HepG2 (cell line): Measurements from ENCODE around the gene MRPS21. TPM values are rescaled to one million over a fixed set of nuclear protein-coding genes. Genes with fewer than 3 reads are reported as not detected.
A peak's percentile ranks its signal among the peaks of the same experiment; 100 is the strongest.

Experiments
- ATAC-seq: fragments of 200-7000 bp; cut with Tn5 transposase; 3 replicates; pipeline ENCODE4 v1.9.1; 2020; ENCODE audit warnings: mild to moderate bottlenecking, moderate library complexity
- BruUV-seq: library from RNA; stranded (reverse); fragments of 400-500 nt; replicated peaks from 2 replicates; lab custom pipeline; 2021; lab: Mats Ljungman, UMichigan
- CTCF ChIA-PET: fragments of 300-600 bp; formaldehyde crosslinking; extraction: SDS; loops from one replicate; lab custom pipeline; 2021; ENCODE audit warnings: low total read pairs, inconsistent platforms, low intra/inter-chr PET ratio; lab: Yijun Ruan, JAX
- POLR2A ChIA-PET: fragments of 350-600 bp; sonication (Branson Sonifier 250); formaldehyde crosslinking; loops from one replicate; lab custom pipeline; 2020; ENCODE audit warnings: antibody characterized with exemption, inconsistent platforms; lab: Yijun Ruan, JAX
- DNase-seq: peaks from one replicate; pipeline ENCODE4 v3.0.0-alpha.2; 2015; ENCODE audit warnings: low spot score
- FAIRE-seq: peaks from 3 replicates; lab custom pipeline; 2011; peaks lifted over from hg19 to GRCh38; lab: Jason Lieb, UNC
- H2AFZ ChIP-seq: one replicate; pipeline ENCODE4 v1.6.1; 2011; ENCODE audit warnings: low read length, inconsistent platforms
- H3K27ac ChIP-seq: fragments of 300-600 bp; 3 replicates; pipeline ENCODE4 v1.8.0; 2011; ENCODE audit warnings: mixed run types, mild to moderate bottlenecking, mixed read lengths, low read length, inconsistent platforms; ENCODE audit not compliant: insufficient read depth; ENCODE audit errors: extremely low read length
- H3K27me3 ChIP-seq, 2 experiments: fragments of 200-600 bp in 1 of 2; 2 replicates in 1 of 2; 3 replicates in 1 of 2; pipeline versions ENCODE4 v1.6.0 to v1.8.0; 2011; ENCODE audit warnings: low read length in 2 of 2, mild to moderate bottlenecking in 2 of 2, moderate library complexity in 2 of 2, inconsistent platforms in 1 of 2; ENCODE audit not compliant: insufficient read depth in 2 of 2, control insufficient read depth in 1 of 2
- H3K36me3 ChIP-seq, 2 experiments: fragments of 200-600 bp in 1 of 2; replicated peaks in 1 of 2; 2 replicates in 1 of 2; 3 replicates in 1 of 2; pipeline versions ENCODE4 v1.5.1 to v1.8.0; 2011; ENCODE audit warnings: low read length in 2 of 2, inconsistent platforms in 1 of 2; ENCODE audit not compliant: insufficient read depth in 2 of 2, control insufficient read depth in 1 of 2
- H3K4me1 ChIP-seq: 2 replicates; pipeline ENCODE4 v1.5.1; 2012; ENCODE audit warnings: low read length, inconsistent platforms; ENCODE audit not compliant: insufficient read depth
- H3K4me2 ChIP-seq: 2 replicates; pipeline ENCODE4 v1.6.0; 2011; ENCODE audit warnings: low read depth, low read length, inconsistent platforms
- H3K4me3 ChIP-seq, 3 experiments: fragments of 200-600 bp in 1 of 3; sonication (generic), shearing (Covaris generic) in 1 of 3; replicated peaks in 1 of 3; 2 replicates each; pipeline ENCODE4 v1.5.1; 2011 to 2016; ENCODE audit warnings: low read length in 3 of 3, inconsistent platforms in 2 of 3, low read depth in 2 of 3, mild to moderate bottlenecking in 2 of 3, control low read depth in 1 of 3, mixed read lengths in 1 of 3; ENCODE audit not compliant: insufficient read depth in 1 of 3
- H3K79me2 ChIP-seq: one replicate; pipeline ENCODE4 v1.6.1; 2011; ENCODE audit warnings: low read length, inconsistent platforms; ENCODE audit not compliant: insufficient read depth
- H3K9ac ChIP-seq: 2 replicates; pipeline ENCODE4 v1.6.0; 2011; ENCODE audit warnings: mild to moderate bottlenecking, low read depth, low read length, inconsistent platforms; ENCODE audit not compliant: insufficient read depth
- H3K9me3 ChIP-seq: 2 replicates; pipeline ENCODE4 v1.5.1; 2012; ENCODE audit warnings: mild to moderate bottlenecking, low read length
- H4K20me1 ChIP-seq: 2 replicates; pipeline ENCODE4 v1.6.0; 2011; ENCODE audit warnings: inconsistent platforms, mild to moderate bottlenecking, low read length, moderate library complexity; ENCODE audit not compliant: insufficient read depth
- CTCF ChIP-seq: sonication (generic); formaldehyde crosslinking; IDR thresholded peaks from 2 replicates; pipeline ENCODE4 v1.5.0; 2020; ENCODE audit warnings: mild to moderate bottlenecking, missing genetic modification reagents, moderate library complexity
- FOSL1 ChIP-seq: sonication (generic); formaldehyde crosslinking; IDR thresholded peaks from 2 replicates; pipeline ENCODE4 v1.9.0; 2021; ENCODE audit warnings: missing genetic modification reagents, borderline replicate concordance
- KDM2A ChIP-seq: sonication (generic); formaldehyde crosslinking; IDR thresholded peaks from 2 replicates; pipeline ENCODE4 v1.4.0; 2020; ENCODE audit warnings: low read depth, missing genetic modification reagents, borderline replicate concordance
- PHF5A ChIP-seq: IDR thresholded peaks from one replicate; pipeline ENCODE4 v1.6.1; 2018; ENCODE audit warnings: low read depth, missing genetic modification reagents; ENCODE audit not compliant: unreplicated experiment
- SAP130 ChIP-seq: IDR thresholded peaks from 2 replicates; pipeline ENCODE4 v1.6.1; 2016; ENCODE audit warnings: low read depth
- SOX6 ChIP-seq, 2 experiments: fragments of 450-650 bp in 1 of 2; sonication (generic) in 1 of 2; formaldehyde crosslinking in 1 of 2; IDR thresholded peaks; 2 replicates each; pipeline versions ENCODE4 v1.4.0 to v1.6.1; 2017 to 2020; ENCODE audit warnings: antibody characterized with exemption in 1 of 2, mild to moderate bottlenecking in 1 of 2, missing genetic modification reagents in 1 of 2
- TEAD3 ChIP-seq: optimal IDR thresholded peaks from 2 replicates; pipeline ENCODE3; 2016; ENCODE audit warnings: borderline replicate concordance
- XBP1 ChIP-seq: sonication (generic); formaldehyde crosslinking; IDR thresholded peaks from 2 replicates; pipeline ENCODE4 v1.5.0; 2020; ENCODE audit warnings: missing genetic modification reagents
- ZFY ChIP-seq: sonication (generic); formaldehyde crosslinking; IDR thresholded peaks from 2 replicates; pipeline ENCODE4 v1.4.0; 2020; ENCODE audit warnings: missing genetic modification reagents
- ZMYM3 ChIP-seq: sonication (generic); formaldehyde crosslinking; IDR thresholded peaks from 2 replicates; pipeline ENCODE4 v1.5.1; 2020; ENCODE audit warnings: mild to moderate bottlenecking, missing genetic modification reagents
- WGBS: methylation state at CpG from one replicate; pipeline ENCODE4 v1.1.6; 2017; ENCODE audit warnings: low lambda C conversion rate; 5-methylcytosine and 5-hydroxymethylcytosine counted together
- in situ Hi-C: cut with HindIII; loops from 2 replicates; pipeline ENCODE4 v1.10.0; 2017; ENCODE audit warnings: low pct_unique_long_range_greater_than_20kb; ENCODE audit not compliant: extremely low pct_ligation_motif_present
- intact Hi-C: fragments of 100-400 bp; cut with micrococcal nuclease; formaldehyde crosslinking; loops from one replicate; pipeline ENCODE4 v1.10.0; 2022; ENCODE audit not compliant: unreplicated experiment
- polyA plus RNA-seq, 8 experiments: library from polyadenylated mRNA; depleted of rRNA in 3 of 8; stranded (reverse) in 7 of 8; unstranded in 1 of 8; fragments of >200 nt; fragmentation: Illumina TruSeq in 4 of 8; extraction: Trizol in 4 of 8; gene quantifications; 2 replicates each; pipeline versions ENCODE4 v1.2.1 to v1.2.3, GENCODE V29; 2011 to 2016; ENCODE audit warnings: low read depth in 4 of 8, missing spikeins in 1 of 8, mixed read lengths in 1 of 8; ENCODE audit not compliant: insufficient read depth in 1 of 8
- total RNA-seq, 5 experiments: library from RNA; depleted of rRNA; stranded (reverse); fragments of >200 nt; fragmentation: Illumina TruSeq; extraction: Trizol; gene quantifications; 2 replicates each; pipeline ENCODE4 v1.2.3, GENCODE V29; 2016; ENCODE audit warnings: low read depth in 1 of 5
- TF ChIP-seq, protein P1 (sequence below): sonication (generic); formaldehyde crosslinking; IDR thresholded peaks from 2 replicates; pipeline ENCODE4 v1.4.0; 2020; ENCODE audit warnings: low read depth, mild to moderate bottlenecking, missing genetic modification reagents
- TF ChIP-seq, protein P2 (sequence below): sonication (generic); formaldehyde crosslinking; IDR thresholded peaks from 2 replicates; pipeline ENCODE4 v1.5.0; 2020; ENCODE audit warnings: mild to moderate bottlenecking, missing genetic modification reagents, borderline replicate concordance
- TF ChIP-seq, protein P3 (sequence below): sonication (generic); formaldehyde crosslinking; IDR thresholded peaks from 2 replicates; pipeline ENCODE4 v1.4.0; 2020; ENCODE audit warnings: missing genetic modification reagents

MRPS21 gene
- total and polyA plus RNA-seq, 2 of the 13 experiments (the other 11 are each of a cell fraction or from before 2014, with no cell fraction given) = 59.4 to 64.2 TPM

DNA sequence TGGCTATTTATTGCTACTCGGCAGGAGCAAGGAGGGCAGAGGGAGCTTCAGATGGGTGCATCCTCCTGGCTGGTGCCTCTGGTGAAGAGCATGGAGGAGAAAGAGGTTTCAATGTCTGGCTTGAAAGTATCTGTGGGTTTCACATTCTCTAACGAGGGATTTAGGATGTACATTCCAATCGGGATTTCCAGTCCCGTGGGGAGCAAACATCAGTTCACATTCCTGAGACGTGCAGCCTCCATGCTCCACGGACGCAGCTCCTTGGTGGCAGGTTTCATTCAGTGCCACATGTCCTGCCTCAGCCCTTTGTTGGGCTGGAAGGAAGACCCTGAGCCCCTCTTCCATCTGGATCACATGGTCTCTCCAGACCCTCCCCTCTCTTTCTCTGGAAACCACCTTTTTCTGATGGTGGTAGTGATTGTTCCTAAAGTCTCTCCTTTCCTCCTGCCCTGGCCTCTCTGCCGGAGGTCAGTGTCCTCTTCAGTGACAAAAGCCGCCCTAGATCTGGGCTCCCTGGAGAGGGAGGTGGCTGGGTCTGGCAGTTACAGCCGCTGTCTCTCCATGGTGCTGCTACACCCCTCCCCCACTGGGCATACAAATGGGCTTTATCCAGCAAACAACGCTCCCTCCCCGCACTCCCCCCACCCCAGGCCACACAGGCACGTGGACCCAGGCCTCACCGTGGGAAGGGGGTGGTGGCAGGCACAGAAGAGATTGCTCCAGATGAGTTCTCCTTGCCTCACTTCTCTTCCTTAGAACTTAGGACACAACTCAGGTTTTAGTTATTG, 36.9 kb upstream of the MRPS21 start:
- no TSS peak for BruUV-seq
- peak; percentile 45 for ATAC-seq
- Histone ChIP-seq H3K9me3 (no peaks in the 10 kb centered on the region), H4K20me1 (no peaks in the 10 kb centered on the region), H3K27me3 (no peaks in the 10 kb centered on the region; a peak in 1 of 5 replicates), H3K4me3 (peak overlapping the region; percentile 68 to 79 (median 78)), H3K4me2 (peak overlapping the region; percentile 98), H3K9ac (peak overlapping the region; percentile 75), H3K79me2 (no peaks in the 10 kb centered on the region), H3K27ac (peak overlapping the region; percentile 73), H3K36me3 (no peaks in the 10 kb centered on the region), H3K4me1 (peaks cover 52% of the 10 kb centered on the region), H2AFZ (peak overlapping the region; percentile 51)
- WGBS = 0% methylated on average over 11 of the region's 14 CpGs
- ChIA-PET POLR2A (interaction anchor here (0.6 to 5.0 kb wide), 14 partner anchors 12 to 312 kb away, joined by 3 to 32 read pairs (median 6); partner anchors contain the start of genes APH1A, C1orf54, FALEC and PRPF3), CTCF (interaction anchor here (0.6 to 2.6 kb wide), 5 partner anchors 22 to 173 kb away, joined by 3 to 45 read pairs (median 3); no protein-coding TSS in a partner anchor)
- FAIRE-seq = no peak
- in situ Hi-C loops (loop anchor here (5.0 to 10.0 kb wide), 3 partner anchors 41 to 278 kb away; no protein-coding TSS in a partner anchor), intact Hi-C loops (loop anchor here (1.0 to 10.0 kb wide), 3 partner anchors 37 to 298 kb away; partner anchors contain the start of genes MRPS21 and PRPF3)
- DNase-seq = peak; percentile 53
- TF ChIP-seq KDM2A (CRISPR knock-in tag) = 0 out of 2 replicates have a peak, but pooled peaks have one; percentile 22
- TF ChIP-seq XBP1 = no peak
- 0 out of 2 replicates have a peak, but pooled peaks have one; percentile 6 for TF ChIP-seq SAP130 (CRISPR knock-in tag)
- peak; percentile 9 for TF ChIP-seq TEAD3 (CRISPR knock-in tag)
- TF ChIP-seq, protein P1, sequence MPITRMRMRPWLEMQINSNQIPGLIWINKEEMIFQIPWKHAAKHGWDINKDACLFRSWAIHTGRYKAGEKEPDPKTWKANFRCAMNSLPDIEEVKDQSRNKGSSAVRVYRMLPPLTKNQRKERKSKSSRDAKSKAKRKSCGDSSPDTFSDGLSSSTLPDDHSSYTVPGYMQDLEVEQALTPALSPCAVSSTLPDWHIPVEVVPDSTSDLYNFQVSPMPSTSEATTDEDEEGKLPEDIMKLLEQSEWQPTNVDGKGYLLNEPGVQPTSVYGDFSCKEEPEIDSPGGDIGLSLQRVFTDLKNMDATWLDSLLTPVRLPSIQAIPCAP = 0 out of 2 replicates have a peak, but pooled peaks have one; percentile 51
- TF ChIP-seq, protein P2, sequence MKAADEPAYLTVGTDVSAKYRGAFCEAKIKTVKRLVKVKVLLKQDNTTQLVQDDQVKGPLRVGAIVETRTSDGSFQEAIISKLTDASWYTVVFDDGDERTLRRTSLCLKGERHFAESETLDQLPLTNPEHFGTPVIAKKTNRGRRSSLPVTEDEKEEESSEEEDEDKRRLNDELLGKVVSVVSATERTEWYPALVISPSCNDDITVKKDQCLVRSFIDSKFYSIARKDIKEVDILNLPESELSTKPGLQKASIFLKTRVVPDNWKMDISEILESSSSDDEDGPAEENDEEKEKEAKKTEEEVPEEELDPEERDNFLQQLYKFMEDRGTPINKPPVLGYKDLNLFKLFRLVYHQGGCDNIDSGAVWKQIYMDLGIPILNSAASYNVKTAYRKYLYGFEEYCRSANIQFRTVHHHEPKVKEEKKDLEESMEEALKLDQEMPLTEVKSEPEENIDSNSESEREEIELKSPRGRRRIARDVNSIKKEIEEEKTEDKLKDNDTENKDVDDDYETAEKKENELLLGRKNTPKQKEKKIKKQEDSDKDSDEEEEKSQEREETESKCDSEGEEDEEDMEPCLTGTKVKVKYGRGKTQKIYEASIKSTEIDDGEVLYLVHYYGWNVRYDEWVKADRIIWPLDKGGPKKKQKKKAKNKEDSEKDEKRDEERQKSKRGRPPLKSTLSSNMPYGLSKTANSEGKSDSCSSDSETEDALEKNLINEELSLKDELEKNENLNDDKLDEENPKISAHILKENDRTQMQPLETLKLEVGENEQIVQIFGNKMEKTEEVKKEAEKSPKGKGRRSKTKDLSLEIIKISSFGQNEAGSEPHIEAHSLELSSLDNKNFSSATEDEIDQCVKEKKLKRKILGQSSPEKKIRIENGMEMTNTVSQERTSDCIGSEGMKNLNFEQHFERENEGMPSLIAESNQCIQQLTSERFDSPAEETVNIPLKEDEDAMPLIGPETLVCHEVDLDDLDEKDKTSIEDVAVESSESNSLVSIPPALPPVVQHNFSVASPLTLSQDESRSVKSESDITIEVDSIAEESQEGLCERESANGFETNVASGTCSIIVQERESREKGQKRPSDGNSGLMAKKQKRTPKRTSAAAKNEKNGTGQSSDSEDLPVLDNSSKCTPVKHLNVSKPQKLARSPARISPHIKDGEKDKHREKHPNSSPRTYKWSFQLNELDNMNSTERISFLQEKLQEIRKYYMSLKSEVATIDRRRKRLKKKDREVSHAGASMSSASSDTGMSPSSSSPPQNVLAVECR = peak; percentile 54; the same call in 1 of the 2 replicates
- peak; percentile 33; the same call in 1 of the 2 replicates for TF ChIP-seq ZFY (CRISPR knock-in tag)
- TF ChIP-seq PHF5A (CRISPR knock-in tag) = peak; percentile 1
- TF ChIP-seq, protein P3, sequence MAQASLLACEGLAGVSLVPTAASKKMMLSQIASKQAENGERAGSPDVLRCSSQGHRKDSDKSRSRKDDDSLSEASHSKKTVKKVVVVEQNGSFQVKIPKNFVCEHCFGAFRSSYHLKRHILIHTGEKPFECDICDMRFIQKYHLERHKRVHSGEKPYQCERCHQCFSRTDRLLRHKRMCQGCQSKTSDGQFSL (CRISPR knock-in tag) = peak; percentile 48; the same call in 1 of the 2 replicates
- TF ChIP-seq CTCF (CRISPR knock-in tag) = 0 out of 2 replicates have a peak, but pooled peaks have one; percentile 10
- TF ChIP-seq FOSL1 (CRISPR knock-in tag) = no peak
- TF ChIP-seq SOX6 (IDR thresholded peaks at IDR 0.05) = no peak
- TF ChIP-seq SOX6 (CRISPR knock-in tag; IDR thresholded peaks at IDR 0.05) = 0 out of 2 replicates have a peak, but pooled peaks have one; percentile 13
- peak; percentile 27; the same call in 1 of the 2 replicates for TF ChIP-seq ZMYM3
